Measurements from ENCODE around the gene TANGO2. TPM values are rescaled to one million over a fixed set of nuclear protein-coding genes. Genes with fewer than 3 reads are reported as not detected.

The TANGO2 gene
- total and polyA plus RNA-seq, 9 of the 15 experiments (the other 6 are each of a cell fraction or from before 2014, with no cell fraction given), result 15.5 to 94.9 (median 70.1) TPM

- TF ChIP-seq CHD7 (IDR thresholded peaks at IDR 0.05; ENCODE audit: low read depth, low read length) (peak; percentile 67), PCBP2 (IDR thresholded peaks at IDR 0.05; ENCODE audit: low read depth, low read length, poor library complexity, severe bottlenecking) (no peak), SUPT5H (IDR thresholded peaks at IDR 0.05) (peak; percentile 43; the same call in 1 of the 2 replicates), CBX3 (IDR thresholded peaks at IDR 0.05; ENCODE audit: borderline replicate concordance in 1 of 2, low read length in 2 of 2) (peak in 1 of 2 experiments; percentile 43; a peak in 1 of 3 replicates), MLX (CRISPR knock-in tag; conservative IDR thresholded peaks at IDR 0.05) (0 out of 4 replicates have a peak, but pooled peaks of 1 of the 2 experiments have one; percentile 37), HMGXB4 (CRISPR knock-in tag; IDR thresholded peaks at IDR 0.05) (0 out of 2 replicates have a peak, but pooled peaks have one; percentile 39), TBL1XR1 (IDR thresholded peaks at IDR 0.05; ENCODE audit: low read length in 2 of 2) (no peak), TCF15 (CRISPR knock-in tag; IDR thresholded peaks at IDR 0.05) (0 out of 2 replicates have a peak, but pooled peaks have one; percentile 11), POLR2G (IDR thresholded peaks at IDR 0.05; ENCODE audit: low read depth, low read length) (peak; percentile 36), EGR1 (conservative IDR thresholded peaks at IDR 0.05) (peak; percentile 42), SMC3 (conservative IDR thresholded peaks at IDR 0.05; ENCODE audit: insufficient read depth, low read depth, low read length) (0 out of 2 replicates have a peak, but pooled peaks have one; percentile 10)
Observed at GRCh38 chr22:20093418-20094196, 72.7 kb downstream of the TANGO2 start (continued).

Data from K562 (cell line).